T-helper 22 cell (primary cell): ENCODE results near the gene ATP1A3.

ENCODE experiments used
- DNase-seq: peaks from one replicate; pipeline ENCODE4 v3.0.0-alpha.2; 2020; ENCODE audit warnings: low read depth

The ATP1A3 gene

DNA sequence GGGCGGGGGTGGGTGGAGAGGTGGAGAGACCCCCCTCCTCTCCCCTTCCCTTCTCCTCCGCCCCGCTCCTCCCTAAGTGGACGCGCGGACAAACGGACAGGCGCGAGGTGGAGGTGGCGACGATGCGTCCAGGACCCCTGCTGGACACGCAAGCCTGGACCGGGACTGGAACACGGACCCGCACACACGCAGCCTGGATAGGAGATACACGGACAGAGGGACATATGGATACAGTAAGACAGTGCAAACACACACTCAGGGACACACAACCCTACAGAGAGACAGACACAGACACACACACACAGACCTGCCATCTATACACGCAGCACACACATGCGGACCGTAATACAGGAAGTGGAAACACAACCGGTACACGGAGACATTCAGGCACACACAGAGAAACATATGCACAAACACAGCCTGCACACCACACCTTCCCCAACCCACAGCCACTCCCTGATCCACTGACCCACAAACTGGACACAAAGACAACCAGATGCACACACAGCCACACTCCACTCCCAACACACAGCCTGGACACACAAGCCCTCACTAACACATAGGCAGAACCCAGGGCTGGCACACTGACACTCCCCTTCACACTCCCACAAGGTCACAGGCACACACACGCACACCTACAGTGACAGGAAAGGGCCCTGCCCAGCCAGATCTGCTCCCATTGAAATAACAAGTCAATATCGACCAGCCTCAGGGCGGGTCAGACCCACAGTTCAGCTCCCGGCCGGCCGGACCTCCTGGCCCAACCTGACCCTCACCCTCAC lies 65.1 kb downstream of the ATP1A3 start:
- no peak for DNase-seq

DNA sequence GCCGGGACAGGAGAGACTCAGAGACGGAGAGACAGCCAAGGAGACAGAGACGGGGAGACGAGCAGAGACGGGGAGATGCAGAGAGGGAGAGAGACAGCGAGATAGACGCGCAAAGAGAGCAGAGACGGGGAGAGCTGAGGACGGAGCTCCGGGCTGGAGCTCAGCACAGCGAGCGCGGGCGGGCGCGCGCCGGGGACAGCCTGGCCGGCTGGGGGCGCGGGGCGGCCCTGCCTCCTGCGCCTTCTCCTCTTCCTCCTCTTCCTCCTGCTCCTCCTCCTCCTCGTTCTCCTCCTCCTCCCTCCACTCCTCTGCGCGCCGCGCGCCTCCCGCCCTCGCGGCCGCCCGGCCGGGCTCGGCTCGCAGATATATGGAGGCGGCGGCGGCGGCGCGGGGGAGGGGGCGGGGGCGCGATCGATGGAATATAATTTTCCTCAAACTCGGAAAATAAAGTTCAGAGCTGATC lies 65.8 kb downstream of the ATP1A3 start, which contains the start of gene ERFL:
ERFL (minus strand) TSS at position 229 of the 463 bp plus-strand sequence. CDS start 15,530 bp downstream, outside the sequence.
- DNase-seq: no peak

DNA sequence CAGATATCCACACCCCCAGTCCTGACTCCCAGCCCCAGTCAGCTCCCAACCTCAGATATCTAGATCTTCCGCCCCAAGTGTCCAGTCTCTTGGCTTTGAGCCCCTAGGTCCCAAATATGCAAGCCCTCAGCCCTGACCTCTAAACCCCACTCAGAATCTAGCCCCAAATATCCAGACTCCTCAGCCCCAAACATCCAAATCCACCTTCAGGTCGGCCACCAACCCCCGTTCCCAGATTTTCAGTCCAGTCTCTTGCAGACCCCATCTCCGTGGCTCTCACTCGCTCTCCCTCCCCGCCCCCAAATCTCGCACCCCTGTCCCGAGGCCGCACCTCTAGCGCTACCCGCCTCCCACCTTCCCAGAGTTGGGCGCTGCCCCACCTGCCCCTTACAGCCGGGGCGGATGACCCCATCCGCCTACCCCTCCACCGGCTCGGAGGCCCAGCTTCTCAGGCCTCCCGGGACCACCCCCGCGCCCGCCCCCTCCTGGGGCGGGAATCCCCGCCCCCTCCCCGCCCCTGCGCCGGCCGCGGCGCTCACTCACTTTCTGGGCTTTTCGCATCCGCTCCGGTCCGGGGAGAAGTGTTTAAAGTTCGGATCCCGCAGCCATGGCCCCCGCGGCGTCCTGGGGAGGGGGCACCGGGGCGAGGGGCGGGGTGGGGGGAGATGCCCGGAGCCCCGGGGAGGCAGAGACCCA lies 66.4 kb downstream of the ATP1A3 start:
- DNase-seq: peak; percentile 22

DNA sequence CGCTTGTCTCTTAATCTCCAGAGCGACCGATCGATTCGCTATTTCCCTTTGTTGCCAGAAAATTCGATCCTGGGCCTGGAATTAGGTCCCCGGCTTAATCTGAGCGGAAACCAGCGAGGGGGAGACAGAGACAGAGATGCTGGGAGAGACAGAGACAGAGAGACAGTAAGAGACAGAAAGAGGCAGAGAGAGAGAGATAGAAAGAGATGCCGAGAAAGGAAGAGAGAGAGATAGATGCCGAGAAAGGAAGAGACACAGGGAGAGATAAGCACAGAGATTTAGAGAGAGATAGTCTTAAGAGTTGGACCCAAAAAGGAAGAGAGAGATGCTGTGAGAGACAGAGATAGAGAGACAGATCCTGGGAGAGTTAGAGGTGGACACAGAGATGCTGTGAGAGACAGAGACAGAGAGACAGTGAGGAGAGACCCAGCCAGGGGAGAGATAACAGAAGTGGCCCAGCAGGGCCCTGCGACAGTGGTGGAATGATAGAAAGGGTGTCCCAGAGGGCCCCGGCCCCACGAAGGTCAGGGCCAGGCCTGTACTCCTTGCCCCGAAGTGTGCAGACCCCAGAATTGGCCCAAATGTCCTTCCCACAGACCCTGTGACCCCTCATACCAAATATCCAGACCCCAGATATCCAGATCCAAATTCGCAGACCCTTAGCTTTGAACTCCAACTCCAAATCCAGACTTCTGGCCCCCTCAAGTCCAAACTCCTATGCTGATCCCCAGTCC lies 67.1 kb downstream of the ATP1A3 start:
- no peak for DNase-seq

DNA sequence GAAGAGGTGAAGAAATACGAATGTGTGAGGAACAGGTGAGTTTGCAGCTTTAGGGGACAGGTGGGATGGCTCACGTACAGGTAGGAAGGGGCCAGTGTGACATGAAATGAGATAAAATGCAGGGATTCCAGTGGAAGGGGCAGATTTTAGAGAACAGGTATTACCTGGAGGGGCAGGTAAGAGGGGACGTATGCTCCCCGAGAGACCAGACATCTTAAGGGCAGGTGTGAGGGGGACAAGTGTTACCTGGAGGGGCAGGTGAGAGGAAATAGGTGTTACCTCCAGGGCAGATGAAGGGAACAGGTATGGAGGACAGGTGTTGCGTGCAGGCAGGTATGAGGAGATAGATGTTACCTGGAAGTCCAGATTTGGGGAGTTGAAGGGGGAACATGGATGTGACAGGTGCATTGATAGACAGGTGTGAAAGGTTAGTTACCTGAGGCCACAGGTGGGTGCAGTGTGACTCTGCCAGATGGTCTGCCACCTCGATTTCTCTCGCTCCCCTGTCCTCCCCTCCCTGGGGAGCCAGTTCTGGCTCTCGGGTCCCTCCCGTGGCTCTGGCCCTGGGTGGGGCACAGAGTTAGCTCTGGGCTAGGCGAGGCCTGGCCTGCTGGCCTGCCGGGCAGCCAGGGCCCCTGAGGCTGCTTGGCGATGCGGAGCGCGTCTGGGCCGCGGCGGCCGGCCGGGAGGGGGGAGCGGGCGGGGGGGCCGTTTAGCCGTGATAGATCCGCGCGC lies 67.8 kb downstream of the ATP1A3 start:
- no peak for DNase-seq

DNA sequence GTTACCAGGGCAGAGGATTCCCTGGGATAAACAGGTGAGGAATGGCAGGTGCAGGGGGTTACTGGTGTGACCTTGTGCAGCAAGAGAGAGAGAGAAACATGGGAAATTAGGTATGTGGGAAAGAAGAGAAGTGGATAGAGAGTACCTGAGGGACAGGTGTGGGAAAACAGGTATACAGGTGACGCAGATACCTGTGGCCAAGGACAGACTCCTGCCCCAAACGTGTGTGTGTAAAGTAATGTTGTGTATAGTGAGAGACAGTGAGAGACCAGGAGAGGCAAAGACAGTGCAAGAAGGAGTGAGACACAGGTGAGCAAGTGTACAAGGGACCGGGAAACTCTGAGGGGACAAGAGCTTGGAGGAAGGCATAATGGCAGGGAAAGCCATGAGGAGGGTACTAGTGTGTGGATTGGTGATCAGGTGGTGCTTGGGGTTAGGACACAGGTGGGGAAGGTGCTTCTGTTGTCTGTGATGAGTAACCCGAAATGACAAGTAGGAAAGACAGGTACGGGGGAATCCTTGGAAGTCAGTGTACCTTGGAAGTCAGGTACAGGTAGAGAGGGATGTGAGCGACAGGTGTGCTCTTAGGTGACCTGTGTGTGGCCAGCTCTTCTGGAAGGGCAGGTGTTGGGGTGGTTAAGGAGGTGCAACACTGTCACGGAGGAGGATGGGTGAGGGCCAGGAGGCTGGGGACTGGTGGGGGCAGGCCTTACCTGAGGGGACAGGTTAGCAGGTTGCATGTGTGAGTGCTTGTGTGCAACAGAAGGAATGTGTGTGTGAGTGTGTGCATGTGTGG lies 68.6 kb downstream of the ATP1A3 start:
- DNase-seq: no peak

DNA sequence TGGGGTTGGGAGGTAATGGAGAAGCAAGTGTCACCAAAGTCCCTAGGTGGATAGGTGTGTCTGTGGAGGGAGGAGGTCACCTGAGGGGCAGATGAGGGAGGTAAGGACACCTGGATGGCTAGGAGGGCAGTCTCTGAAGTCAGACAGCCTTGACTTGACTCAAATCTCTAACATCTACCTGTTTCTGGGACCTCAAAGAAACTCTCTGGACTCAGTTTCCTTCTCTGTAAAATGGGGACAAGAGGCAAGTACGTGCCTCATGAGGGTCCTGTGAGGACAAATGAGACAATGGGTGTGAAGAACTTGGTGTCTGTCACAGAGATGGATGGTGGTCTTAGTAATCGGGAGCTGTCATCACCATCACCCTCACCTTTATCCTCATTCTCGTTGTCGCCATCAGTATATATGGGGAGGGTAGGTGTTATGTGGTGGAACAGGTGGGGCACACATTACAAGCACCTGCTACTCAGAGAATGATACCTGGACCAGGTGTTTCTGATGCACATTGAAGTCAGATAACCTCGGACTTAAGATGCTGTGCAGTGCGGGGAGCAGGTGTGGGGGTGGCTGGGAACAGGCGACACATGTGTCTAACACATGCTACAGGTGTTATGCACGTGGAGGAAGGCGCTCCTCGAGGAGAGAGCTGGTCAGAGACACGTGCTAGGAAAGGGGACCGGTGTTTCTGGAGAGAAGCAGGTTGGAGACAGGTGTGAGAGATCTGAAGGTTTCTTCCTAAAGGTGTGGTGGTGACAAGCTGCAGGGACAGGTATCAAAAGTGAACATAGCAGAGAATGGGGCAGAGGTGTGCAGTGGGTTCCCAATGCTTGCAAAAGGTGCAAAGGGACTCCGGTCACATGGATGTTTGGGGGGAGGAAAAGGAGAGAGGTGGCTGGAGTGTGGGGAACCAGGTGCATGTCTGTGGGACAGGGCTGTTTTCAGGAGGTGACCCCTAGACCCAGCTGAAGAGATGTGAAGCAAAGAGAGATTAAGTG lies 69.6 kb downstream of the ATP1A3 start:
- no peak for DNase-seq

DNA sequence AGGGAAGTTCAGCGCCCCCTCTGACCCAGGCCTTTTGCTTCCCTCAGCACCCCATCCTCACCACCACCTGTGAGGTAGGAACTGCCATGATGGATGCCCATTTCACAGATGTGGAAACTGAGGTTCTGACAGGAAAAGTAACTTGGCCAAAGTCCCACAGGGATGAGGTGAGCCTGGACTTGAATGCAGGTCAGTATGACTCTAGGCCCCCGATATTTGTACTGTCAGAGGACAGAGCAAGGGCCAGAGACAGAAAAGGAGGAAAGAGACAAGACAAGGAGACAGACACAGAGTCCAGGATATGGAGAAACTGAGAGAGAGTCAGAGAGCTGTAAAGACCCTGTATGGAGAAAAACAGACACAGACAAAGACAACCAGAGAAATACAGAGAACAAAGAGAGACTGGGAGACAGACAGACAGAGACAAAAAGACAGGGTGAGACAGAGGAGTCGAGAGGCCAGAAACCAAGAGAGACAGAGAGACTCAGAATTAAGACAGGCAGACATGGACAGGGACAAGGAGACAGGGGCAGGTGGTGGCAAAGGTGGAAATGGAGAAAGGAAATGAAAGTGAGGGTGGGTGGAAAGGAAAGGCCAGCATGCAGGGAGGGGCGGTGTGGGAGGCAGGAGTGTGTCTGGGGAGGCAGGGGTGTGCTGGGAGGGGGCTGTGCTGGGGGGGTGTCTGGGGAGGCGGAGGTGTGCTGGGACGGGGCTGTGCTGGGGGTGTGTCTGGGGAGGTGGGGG lies 70.8 kb downstream of the ATP1A3 start:
- DNase-seq: no peak

DNA sequence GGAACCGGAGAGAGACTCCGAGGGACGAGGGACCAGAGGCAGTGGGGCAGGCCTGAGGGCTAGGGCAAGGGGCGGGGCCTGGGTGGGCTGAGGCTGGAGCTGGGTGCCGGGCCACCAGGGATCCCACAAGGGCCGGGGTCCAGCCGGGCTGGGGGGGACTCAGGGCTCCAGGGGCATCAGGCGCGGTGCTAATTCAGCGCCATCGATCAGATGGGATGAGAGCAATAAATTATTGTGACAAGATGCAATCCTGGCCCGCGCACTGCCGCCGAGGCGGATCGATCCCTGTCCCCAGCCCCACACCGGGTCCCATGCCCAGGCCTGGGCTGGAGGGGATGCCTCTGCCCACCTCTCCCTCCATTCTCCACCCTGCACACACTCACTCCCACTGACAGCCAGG lies 71.4 kb downstream of the ATP1A3 start:
- no peak for DNase-seq

DNA sequence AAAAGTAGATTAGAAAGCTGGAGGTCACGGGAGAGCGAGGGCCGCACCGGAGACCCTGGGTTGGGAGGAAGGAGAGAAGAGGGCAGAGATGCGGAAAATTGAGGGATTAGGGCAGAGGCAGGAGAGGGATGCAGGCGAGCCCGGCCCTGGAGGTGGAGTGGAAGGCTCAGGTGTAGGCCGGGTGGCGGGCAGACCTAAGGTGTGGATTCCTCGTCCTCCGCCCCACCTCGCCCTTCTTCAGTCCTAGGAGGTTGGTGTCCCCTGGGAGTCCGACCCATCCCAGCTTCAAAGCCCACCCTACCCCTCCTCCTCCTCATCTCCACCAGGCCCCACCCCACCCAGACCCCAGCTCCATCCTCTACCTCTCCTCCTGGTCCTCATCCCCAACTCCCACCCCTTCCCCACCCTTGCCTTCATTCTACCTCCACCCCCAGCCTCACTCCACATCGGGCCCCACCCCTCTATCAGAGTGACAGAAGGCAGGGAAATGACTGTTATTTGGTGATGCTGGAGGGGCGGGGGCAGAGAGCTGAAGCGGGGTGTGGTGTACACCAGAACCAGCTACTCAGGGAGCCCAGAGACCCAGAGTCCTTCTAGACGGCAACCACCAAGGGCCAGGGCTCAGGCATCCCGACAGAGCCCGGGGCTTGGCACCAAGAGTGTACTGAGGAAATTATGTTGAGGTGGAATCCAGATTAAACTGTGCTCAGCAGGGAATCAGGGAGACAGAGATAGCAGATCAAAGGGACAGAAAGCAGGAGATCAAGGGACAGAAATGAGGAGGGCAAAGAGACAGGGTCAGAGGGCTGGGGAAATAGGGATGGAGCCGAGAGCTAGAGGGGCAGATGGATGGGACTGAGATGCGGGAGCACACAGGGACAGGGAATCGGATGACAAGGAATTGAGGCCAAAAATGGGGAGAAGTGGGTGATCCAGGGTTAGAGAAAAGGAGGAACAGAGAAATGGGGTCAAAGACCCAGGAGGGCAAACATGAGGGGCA lies 72.2 kb downstream of the ATP1A3 start:
- no peak for DNase-seq

DNA sequence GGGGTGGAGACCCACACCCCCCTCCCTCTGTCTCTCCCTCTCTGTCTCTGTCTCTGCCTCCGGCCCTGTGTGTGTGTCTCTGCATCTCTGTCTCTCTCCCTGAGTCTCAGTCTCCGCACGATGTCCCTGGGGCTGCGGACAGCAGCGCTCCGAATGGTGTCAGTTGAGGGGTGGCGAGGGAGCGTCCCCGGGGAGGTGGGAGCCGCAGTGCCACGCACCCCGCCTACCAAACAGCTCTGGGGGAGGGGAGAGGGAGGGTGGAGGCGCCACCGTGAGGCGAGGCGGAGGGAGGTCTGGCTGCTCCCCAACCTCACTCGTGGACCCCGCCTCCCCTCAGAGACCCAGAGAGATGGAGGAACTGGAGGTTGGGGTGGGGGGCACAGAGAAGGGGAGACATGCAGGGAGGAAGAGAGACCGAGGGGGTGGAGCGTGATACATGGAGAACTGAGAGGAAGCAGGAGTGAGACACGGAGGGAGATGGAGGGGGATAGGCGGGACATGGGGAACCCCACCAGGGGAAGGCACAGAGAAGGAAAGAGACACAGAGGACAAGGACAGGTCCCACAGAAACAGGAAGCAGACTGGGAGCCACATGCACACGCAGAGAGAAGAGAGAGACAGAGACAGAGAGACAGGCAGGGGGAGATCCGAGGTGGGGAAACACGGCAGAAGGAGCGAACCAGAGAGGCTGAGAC lies 73.0 kb downstream of the ATP1A3 start:
- DNase-seq: no peak

DNA sequence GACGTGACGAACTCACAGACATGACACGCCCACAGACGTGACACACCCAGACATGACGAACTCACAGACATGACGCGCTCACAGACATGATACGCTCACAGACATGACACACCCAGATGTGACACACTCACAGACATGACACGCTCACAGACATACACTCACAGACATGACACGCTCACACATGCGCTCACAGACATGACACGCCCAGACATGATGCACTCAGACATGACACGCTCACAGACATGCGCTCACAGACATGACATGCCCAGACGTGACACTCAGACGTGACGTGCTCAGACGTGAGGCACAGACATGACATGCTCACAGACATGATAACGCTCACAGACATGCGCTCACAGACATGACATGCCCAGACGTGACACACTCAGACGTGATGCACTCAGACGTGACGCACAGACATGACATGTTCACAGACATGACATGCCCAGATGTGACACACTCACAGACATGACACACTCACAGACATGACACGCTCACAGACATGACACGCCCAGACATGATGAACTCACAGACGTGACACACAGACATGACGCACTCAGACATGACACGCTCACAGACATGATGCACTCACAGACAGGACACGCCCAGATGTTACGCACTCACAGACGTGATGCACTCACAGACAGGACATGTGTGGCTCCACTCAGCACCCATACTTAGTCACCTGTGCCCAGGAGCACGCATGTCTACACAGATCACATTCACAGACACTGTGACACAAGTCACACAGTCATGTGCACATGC lies 73.9 kb downstream of the ATP1A3 start:
- no peak for DNase-seq

DNA sequence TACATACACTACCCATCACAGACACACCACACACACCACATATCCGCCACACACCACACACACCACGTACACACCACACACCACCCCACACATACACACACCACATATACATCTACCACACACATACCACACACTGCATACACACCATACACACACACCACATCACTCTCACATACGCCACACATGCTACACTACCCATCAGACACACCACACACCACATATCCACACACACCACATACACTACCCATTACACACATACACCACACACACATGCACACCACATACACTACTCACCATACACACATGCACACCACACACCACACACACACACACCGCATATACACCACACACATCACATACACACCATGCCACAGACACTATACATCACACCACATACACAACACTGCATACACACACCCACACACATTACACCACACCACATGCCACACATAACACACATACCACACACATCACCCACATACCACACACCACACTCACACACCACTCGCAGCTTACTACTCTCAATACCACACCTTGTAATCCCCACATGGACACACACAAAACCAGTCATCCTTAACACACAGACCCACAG lies 75.3 kb downstream of the ATP1A3 start:
- DNase-seq: no peak

DNA sequence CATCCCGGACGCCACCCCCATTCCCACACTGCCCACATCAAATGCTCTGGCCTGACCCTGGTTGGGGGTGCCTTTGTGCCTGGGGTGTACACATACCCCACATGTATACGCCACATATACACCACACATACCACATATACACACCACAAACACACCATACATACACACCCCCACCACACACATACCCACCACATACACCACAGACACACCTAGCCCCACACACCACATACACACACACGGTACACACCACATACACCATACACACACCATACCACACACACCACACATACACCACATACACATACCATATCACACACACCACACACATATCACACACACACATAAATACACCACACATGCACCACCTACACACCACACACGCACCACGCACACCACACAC lies 75.9 kb downstream of the ATP1A3 start:
- no peak for DNase-seq

DNA sequence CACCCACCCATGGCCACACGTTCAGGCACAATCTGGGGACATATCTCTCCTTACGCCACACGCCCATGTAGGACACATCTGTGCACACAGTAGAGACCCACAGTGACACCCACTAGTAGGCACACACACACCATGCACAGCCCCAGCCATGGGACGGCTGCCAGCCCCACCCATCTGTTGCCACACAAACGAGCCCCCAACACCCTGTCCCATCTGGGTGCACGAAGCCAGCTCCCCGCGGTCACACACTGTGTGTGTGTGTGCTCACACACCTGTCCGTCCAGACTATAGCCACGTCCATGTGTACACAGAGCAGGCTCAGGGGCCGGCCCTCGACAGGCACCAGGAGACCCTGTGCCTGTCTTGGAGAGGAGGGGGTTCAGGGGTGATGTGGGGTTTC lies 76.4 kb downstream of the ATP1A3 start:
- DNase-seq: no peak
